ENCODE results near the gene SCYL2. TPM values are rescaled to one million over a fixed set of nuclear protein-coding genes. Genes with fewer than 3 reads are reported as not detected.
"Not testable (repeated sequence)": the region's sequence is repeated elsewhere in the genome, so short reads cannot be mapped to it uniquely, and the experiment has no call there.

The SCYL2 gene
- total RNA-seq, 1 donor from 2014 or later, result 54.1 TPM

GRCh38 chr12:100263131-100263530 is 3.8 kb upstream of the SCYL2 start:
- no peak for DNase-seq

- DNase-seq, result not testable (repeated sequence)
Observed at GRCh38 chr12:100265107-100265506, 1.9 kb upstream of the SCYL2 start.

DNA sequence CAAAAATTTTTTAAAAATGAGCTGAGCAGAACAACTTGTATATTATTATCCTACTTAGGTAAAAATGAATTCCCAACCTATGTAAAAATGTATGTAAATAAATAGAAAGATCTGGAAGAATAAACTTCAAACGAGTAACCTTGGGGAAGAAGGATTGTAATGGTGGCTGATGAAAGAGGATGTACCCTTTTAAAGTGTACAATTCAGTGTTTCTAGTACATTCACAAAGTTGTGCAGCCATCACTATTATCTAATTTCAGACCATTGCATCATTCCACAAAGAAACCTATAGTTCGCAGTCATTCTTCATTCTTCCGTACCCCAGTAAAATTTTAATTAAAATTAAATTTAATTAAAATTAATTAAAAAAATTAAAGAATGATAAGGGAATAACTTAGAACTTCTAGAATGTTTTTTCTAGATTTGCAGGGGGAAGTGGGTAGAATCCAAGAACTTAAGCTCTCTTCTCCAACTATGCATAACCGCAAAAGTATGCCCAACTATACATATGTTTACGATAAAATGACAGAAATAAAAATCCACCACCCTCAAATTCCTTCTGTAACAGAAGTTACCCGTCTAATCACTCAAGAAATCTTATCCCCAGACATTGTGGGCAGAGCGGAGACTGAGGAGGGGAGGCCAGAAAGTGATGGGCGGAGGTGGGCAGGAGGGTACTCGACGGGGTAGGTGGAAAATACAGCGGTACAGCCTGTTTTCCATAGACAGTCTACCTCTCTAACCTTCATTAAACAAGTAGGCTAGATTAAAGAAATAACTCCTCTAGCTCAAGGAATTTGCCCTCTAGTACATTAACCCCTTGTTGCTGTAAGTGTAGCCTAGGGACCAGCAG is 1.0 kb upstream of the SCYL2 start:
- DNase-seq, result peak; percentile 10

- peak; percentile 51 for DNase-seq
Observed at GRCh38 chr12:100266585-100266834, 467 bp upstream of the SCYL2 start.

- peak; percentile 21 for DNase-seq
Observed at GRCh38 chr12:100267603-100268281, 765 bp downstream of the SCYL2 start.

DNA sequence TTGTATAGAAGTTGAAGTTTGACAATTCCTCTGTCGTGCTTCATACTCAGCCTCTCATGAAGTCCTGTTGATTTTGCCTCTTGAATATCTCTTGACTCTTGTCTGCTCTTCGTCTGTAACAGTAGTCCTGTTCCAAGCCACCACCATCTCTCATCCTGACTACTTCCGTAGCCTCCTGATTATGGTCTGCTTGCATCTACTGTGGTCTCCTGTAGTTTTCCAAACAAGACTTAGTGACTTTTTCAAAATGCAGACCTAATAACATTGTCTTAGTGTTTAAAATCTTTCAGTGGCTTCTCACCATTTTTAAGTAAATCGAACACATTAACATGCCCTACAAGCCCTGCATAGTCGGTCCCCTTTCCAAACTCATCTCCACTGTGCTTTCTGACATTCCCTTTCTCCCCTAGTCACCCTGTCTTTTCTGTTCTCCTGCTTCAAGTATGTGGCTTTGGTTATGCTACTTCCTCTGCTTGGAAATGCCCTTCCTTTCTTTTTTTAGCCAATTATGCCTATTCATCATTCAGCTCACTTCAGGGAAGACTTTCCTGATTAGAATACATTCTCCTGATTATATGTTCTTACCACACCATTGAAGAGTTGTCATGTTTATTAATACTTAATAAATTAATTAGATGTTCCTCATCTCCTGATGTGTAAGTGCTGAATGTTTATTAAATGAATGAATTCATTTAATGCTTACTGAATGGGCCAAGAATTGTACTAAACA is 2.0 kb downstream of the SCYL2 start:
- peak; percentile 5 for DNase-seq

DNA sequence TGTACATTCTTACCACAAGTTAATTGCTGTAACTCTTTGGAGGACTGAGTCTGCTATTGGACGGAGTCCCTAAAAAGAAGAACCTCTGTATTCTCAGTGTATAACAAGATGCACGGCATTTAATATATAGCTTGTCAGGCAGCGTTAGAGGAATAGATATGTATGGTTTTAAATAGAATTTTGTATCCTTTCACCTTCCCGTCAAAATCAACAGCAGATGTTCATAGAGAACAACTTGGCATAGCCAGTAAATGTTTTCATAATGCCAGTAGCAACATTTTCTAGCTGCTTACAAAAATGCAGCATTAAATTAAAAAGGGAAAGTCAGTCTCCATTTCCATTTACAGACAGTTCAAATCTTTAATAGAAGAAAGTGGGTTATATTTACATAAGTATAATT is 6.8 kb downstream of the SCYL2 start:
- no peak for DNase-seq

DNA sequence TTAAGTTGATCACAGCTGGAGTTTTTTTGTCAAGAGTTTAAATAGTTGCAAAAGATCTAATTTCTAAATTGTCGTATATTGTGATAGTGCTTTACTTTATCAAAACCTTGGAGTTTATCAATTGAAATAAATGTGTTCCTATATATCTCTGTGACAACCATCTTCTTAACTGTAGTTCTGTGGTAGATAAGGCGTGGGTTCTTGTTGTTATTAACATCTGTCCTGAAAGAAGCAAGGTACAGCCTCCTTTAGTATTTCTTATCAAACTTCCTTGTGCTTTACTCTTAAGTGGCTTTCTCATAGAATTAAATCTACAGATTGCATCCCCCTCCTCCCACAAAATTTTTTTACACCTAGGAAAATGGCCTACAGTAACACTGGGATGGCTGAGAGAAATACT is 7.3 kb downstream of the SCYL2 start:
- DNase-seq, result no peak

- DNase-seq, result no peak
Observed at GRCh38 chr12:100279159-100279558, 12.2 kb downstream of the SCYL2 start.

DNA sequence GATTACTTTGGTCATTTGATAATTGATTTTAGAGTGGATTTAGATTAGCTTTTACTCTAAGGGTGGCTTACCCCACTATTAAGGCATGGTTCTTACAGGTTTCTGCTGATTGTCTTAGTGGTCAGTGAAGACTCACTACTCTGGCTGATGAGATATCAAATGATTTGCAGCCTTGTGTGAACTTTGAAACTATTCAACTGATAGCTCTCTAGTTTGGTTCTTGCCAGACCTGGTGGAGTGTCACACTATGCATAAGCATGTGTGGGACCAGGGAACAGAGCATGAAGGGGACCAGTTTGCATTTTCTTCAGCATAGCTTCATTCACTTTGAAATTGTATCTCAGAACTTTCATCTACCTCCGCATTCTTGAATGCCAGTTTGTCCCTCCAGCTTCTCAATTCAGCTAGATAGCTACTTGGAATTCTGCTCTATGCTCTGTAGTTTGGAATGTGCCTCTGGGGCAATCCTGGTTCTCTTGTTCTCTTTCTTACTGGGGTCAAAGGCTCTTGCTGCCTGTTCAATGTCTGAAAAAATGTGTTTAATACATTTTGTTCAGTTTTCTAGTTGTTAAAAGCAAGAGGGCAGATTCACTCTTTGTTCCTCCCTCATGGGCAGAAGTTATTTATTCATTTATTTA is 12.7 kb downstream of the SCYL2 start:
- DNase-seq, result no peak

GRCh38 chr12:100284556-100284955 is 17.6 kb downstream of the SCYL2 start:
- DNase-seq, result not testable (repeated sequence)

DNA sequence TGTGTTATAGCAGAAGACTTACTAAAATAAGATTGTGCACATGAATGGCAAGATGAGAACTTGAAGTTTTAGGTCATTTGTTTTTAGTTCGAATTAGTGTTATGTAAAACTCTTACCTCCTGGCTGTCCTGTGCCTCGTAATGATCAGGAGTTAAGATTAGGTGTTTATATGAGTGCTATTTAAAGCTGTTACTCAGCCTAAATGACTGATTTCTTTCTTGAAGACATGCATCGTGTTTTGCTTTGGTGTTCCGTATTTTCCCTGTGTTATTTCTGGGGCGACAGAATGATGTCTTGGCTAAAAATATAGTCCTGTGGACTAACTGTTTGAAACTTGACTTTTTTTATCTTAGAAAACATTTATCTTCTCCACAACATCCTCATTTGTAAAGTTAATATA is 22.1 kb downstream of the SCYL2 start:
- DNase-seq, result no peak

DNA sequence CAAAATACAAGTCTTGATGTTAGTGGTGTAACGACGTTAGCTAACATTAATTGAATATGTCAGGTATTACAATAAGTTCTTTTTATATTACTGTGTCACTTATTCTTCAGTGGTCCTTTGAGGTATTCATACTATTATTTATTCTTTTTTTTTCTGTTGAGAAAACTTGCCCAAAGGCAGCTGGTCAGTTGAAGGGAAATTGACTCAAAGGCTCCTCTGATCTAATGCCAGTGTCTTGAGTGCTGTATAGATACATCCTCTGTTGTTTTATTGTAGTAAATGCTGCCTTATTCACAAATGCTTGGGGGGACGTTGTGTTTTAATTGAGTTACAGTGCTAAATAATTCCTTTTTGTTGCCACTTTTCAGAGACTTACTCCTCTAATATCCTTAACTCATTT is 23.0 kb downstream of the SCYL2 start:
- no peak for DNase-seq

DNA sequence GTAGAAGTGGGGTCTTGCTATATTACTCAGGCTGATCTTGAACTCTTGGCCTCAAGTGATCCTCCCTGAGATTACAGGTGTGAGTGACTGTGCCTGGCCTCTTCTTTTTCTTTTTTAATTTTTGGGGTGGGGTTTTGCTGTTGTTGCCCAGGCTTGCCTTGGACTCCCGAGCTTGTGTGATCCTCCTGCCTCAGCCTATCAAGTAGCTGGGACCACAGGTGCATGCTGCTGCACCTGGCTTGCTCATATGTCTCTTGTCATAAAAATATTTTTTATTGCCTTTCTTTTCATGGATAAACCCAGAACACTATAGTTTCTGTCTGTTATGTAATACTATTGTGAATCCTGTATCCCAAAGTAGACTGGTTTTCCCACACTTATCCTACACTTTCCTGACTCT is 26.0 kb downstream of the SCYL2 start:
- DNase-seq, result no peak

- DNase-seq, result not testable (repeated sequence)
Observed at GRCh38 chr12:100294366-100294765, 27.4 kb downstream of the SCYL2 start.

DNA sequence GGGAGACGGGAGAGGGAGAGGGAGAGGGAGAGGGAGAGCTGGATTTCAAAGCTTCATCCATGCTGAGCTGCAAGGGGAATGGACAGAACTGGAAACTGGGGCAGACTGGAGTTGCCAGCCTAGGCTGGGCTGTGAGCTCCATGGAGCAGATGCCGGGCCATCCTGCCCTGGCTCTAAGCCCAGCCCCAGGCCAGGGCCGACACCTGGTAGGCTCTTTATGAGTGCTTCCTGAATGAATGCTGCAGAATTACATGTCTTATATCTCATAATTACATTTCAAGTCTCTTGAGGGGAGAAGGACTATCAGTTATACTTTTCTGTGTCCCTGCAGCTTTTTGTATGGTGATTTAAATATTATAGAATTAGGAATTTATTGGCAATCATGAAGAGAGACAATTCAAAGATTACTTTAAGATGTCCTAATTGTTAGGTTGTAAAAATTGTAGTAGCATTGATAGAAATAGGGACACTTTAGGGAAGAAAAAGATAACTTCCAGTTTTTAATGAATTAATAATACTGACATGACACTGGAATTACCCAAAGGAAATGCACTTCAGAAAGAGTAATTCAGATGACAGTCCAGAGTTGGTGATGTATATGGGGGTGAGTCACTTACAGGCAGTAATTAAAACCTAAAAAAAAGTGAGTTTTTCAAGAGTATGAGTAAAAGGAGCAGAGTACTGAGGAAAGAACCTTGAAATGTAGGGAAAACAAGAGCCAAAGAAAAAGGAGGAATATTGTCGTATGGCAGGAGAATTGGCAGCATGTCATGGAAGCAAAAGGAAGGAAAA is 29.0 kb downstream of the SCYL2 start:
- no peak for DNase-seq

DNA sequence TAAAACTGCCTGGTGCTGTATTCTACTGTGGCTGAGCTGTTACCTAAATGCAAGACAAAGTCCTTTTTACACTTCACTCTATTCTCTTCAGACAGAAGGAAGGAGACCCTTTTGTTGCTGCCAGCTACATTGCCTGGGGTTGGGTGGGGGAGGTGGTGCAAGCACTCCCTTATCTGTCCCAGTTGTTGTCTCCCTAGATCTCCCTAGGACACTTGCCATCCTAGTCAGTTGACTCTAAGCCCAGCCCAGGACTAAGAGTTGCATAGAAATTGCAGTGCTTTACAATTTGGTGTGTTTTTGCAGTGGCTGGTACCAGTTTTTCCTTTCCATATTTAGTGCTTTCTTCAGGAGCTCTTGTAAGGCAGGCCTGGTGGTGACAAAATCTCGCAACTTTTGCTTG is 35.1 kb downstream of the SCYL2 start:
- no peak for DNase-seq

GRCh38 chr12:100303831-100304230 is 36.9 kb downstream of the SCYL2 start:
- DNase-seq, result no peak

DNA sequence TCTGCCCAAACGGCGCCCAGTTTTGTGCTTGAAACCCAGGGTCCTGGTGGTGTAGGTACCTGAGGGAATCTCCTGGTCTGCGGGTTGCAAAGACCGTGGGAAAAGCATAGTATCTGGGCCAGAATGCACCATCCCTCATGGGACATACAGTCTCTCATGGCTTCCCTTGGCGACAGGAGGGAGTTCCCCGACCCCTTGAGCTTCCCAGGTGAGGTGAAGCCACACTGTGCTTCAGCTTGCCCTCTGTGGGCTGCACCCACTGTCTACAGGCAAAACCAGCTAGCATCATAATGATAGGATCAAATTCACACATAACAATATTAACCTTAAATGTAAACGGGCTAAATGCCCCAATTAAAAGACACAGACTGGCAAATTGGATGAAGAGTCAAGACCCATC is 37.4 kb downstream of the SCYL2 start:
- not testable (repeated sequence) for DNase-seq

DNA sequence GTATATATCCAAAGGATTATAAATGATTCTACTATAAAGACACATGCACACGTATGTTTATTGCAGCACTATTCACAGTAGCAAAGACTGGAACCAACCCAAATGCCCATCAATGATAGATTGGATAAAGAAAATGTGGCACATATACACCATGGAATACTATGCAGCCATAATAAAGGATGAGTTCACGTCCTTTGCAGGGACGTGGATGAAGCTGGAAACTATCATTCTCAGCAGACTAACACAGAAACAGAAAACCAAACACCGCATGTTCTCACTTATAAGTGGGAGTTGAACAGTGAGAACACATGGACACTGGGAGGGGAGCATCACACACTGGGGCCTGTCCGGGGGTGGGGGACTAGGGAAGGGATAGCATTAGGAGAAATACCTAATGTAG is 41.2 kb downstream of the SCYL2 start:
- not testable (repeated sequence) for DNase-seq

DNA sequence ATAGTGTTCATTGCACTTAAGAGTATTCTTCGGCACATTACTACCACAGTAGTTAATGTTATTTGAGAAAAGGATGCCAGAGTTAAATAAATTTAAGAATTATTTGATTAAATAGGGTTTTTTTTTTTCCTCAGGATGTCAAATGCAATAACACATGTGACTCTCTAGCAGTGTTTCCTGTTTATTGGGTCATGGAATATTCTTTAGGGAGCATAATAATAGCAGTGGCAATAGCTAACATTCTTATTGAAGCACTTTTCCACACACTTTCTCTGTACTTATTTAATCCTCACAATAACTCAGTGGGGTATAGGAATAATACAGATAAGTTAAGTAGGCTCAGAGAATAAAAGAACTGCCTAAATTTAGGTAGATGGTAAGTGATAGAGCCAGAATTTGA is 44.3 kb downstream of the SCYL2 start:
- no peak for DNase-seq

DNA sequence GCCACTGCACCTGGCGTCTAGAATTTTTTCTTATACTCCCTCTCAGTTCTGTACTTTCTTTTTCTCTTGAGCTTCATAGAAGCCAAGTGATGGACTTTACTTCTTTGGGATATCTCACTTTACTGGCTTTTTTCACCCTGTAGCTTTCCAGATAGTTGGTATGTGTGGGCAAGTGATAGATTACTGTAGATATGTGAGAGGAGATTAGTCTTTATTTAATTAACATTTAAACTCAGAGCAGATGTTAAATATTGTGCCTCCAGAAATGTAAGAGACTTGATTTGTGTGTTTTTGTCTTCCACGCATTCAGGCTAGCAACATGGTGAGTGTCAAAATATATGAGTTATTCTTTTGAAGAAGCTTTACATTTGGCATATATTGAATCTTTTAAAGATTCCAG is 50.4 kb downstream of the SCYL2 start:
- DNase-seq, result no peak
